Neural cell (in vitro differentiated cells): ENCODE data around the gene HHATL.

Source experiments
- EP300 ChIP-seq: fragments of 450-650 bp; conservative IDR thresholded peaks from 2 replicates; pipeline ENCODE4 v1.6.1; 2014; ENCODE audit warnings: antibody characterized with exemption, mild to moderate bottlenecking, moderate library complexity; ENCODE audit not compliant: poor library complexity, severe bottlenecking
- RAD21 ChIP-seq: fragments of 450-650 bp; conservative IDR thresholded peaks from 2 replicates; pipeline ENCODE4 v1.6.1; 2014; ENCODE audit warnings: antibody characterized with exemption, mild to moderate bottlenecking, moderate library complexity
- TF ChIP-seq, protein P1 (sequence below): fragments of 450-650 bp; IDR thresholded peaks from 2 replicates; pipeline ENCODE4 v1.5.1; 2014; ENCODE audit warnings: antibody characterized with exemption, mild to moderate bottlenecking, moderate library complexity; ENCODE audit not compliant: poor library complexity, severe bottlenecking

DNA sequence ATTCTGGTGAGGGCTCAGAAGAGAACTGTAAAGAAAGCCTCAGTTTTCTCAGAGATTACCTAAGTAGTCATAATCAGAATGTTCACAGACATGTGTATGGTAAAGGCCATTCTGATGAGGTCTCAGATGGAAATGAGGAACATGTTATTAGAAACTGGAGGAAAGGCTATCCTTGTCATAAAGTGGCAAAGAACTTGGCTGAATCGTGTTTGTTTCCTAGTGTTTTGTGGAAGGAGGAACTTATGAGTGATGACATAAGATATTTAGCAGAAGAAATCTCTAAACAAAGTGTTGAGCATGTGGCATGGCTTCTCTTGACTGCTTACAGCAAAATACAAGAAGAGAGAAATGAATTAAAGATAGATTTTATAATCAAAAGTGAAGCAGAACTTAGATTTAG lies 30.1 kb downstream of the HHATL start:
- TF ChIP-seq, protein P1, sequence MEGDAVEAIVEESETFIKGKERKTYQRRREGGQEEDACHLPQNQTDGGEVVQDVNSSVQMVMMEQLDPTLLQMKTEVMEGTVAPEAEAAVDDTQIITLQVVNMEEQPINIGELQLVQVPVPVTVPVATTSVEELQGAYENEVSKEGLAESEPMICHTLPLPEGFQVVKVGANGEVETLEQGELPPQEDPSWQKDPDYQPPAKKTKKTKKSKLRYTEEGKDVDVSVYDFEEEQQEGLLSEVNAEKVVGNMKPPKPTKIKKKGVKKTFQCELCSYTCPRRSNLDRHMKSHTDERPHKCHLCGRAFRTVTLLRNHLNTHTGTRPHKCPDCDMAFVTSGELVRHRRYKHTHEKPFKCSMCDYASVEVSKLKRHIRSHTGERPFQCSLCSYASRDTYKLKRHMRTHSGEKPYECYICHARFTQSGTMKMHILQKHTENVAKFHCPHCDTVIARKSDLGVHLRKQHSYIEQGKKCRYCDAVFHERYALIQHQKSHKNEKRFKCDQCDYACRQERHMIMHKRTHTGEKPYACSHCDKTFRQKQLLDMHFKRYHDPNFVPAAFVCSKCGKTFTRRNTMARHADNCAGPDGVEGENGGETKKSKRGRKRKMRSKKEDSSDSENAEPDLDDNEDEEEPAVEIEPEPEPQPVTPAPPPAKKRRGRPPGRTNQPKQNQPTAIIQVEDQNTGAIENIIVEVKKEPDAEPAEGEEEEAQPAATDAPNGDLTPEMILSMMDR = no peak
- TF ChIP-seq RAD21 = no peak
- TF ChIP-seq EP300 = no peak
